Hepatocyte (in vitro differentiated cells): ENCODE results near the gene UBN2. TPM values are rescaled to one million over a fixed set of nuclear protein-coding genes. Genes with fewer than 3 reads are reported as not detected.
A peak's percentile ranks its signal among the peaks of the same experiment; 100 is the strongest.

Source experiments
- DNase-seq: peaks from one replicate; pipeline ENCODE4 v3.0.0-alpha.2; 2016; ENCODE audit warnings: low spot score
- H2AFZ ChIP-seq: fragments of 200-600 bp; sonication (generic); 2 replicates; pipeline ENCODE4 v1.6.0; 2016; ENCODE audit warnings: antibody characterized with exemption, mild to moderate bottlenecking
- H3K27ac ChIP-seq: fragments of 200-600 bp; sonication (generic); 2 replicates; pipeline ENCODE4 v1.5.1; 2016; ENCODE audit warnings: mild to moderate bottlenecking
- H3K27me3 ChIP-seq: fragments of 200-600 bp; sonication (generic); 2 replicates; pipeline ENCODE4 v1.6.1; 2016
- H3K36me3 ChIP-seq: fragments of 200-600 bp; sonication (generic); replicated peaks from 2 replicates; pipeline ENCODE4 v1.5.1; 2016; ENCODE audit warnings: low read depth; ENCODE audit not compliant: insufficient read depth
- H3K4me1 ChIP-seq: fragments of 200-600 bp; sonication (generic); 2 replicates; pipeline ENCODE4 v1.5.1; 2016; ENCODE audit warnings: mild to moderate bottlenecking, moderate library complexity; ENCODE audit not compliant: insufficient read depth
- H3K4me2 ChIP-seq: fragments of 200-600 bp; sonication (generic); 2 replicates; pipeline ENCODE4 v1.6.0; 2016
- H3K4me3 ChIP-seq: fragments of 200-600 bp; sonication (generic); 2 replicates; pipeline ENCODE4 v1.5.1; 2016; ENCODE audit warnings: mild to moderate bottlenecking
- H3K79me2 ChIP-seq: fragments of 200-600 bp; sonication (generic); 2 replicates; pipeline ENCODE4 v1.6.0; 2017; ENCODE audit warnings: mild to moderate bottlenecking
- H3K9me2 ChIP-seq: fragments of 200-600 bp; sonication (generic); replicated peaks from 2 replicates; pipeline ENCODE4 v1.6.0; 2017; ENCODE audit warnings: mild to moderate bottlenecking; ENCODE audit not compliant: insufficient read depth
- H3K9me3 ChIP-seq: fragments of 200-600 bp; sonication (generic); 2 replicates; pipeline ENCODE4 v1.5.1; 2016; ENCODE audit warnings: low read depth, mild to moderate bottlenecking
- H4K20me1 ChIP-seq: fragments of 200-600 bp; sonication (generic); 2 replicates; pipeline ENCODE4 v1.6.0; 2016; ENCODE audit warnings: mild to moderate bottlenecking; ENCODE audit not compliant: insufficient read depth, poor library complexity, severe bottlenecking
- EZH2 ChIP-seq: fragments of 200-600 bp; sonication (generic); IDR thresholded peaks from 2 replicates; pipeline ENCODE4 v1.6.1; 2016; ENCODE audit warnings: antibody characterized with exemption, mild to moderate bottlenecking, borderline replicate concordance
- EZH2phosphoT487 ChIP-seq: fragments of 200-600 bp; sonication (generic); IDR thresholded peaks from one replicate; pipeline ENCODE4 v1.6.1; 2018; ENCODE audit warnings: antibody characterized with exemption, mild to moderate bottlenecking, low read depth, moderate library complexity; ENCODE audit not compliant: unreplicated experiment, severe bottlenecking
- WGBS: methylation state at CpG from one replicate; pipeline ENCODE4 v1.1.6; 2016; ENCODE audit warnings: low lambda C conversion rate; ENCODE audit errors: missing lambda C conversion rate; 5-methylcytosine and 5-hydroxymethylcytosine counted together
- polyA plus RNA-seq: library from polyadenylated mRNA; unstranded; fragments of >200 nt; fragmentation: Nextera tagmentation; extraction: Ambion mirVana; gene quantifications from 2 replicates; pipeline ENCODE4 v1.2.1, GENCODE V29; 2016
- total RNA-seq: library from RNA; depleted of rRNA; stranded (reverse); fragments of >200 nt; gene quantifications from 2 replicates; pipeline ENCODE4 v1.2.3, GENCODE V29; 2014
- TF ChIP-seq, protein P1 (sequence below): fragments of 200-600 bp; sonication (generic); IDR thresholded peaks from 2 replicates; pipeline ENCODE4 v1.5.1; 2016; ENCODE audit warnings: antibody characterized with exemption, mild to moderate bottlenecking; ENCODE audit not compliant: poor library complexity

The UBN2 gene
- 12.6 and 12.9 TPM in 2 replicates for total RNA-seq
- 4.5 and 5.1 TPM in 2 replicates for polyA plus RNA-seq

DNA sequence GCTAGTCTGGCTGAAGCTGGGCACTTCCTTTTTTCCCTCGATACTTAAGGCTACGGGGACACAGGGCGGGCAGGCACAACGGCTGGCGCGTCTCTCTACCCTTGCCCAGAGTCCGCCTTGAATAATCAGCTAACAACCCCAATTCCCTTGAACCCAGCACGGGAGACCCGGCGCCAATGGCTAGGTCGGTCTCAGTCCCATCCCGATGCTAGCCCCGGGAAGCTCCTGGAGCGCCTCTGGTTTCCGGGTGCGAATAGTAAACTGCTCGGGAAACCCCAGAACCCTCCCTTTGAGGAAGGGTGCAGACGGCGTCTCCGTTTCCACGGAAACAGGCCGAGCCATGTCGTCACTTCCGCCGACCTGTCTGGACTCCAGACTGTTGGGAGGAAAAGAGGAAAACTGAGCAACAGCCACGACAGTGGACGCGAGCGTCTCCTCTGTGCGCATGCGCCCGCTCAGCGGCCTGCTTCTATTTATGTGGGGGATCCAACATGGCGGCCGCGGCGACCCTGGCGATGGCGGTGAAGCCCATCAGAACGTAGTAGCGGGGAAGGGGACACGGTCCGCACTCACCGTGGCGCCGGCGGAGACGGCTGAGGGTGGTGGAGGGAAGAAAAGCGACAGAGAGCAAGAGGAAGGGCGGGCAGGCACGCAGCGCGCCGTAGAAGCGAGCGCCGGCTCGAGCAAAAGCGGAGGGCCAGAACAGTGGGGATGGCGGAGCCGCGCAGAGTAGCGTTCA, at the start of gene UBN2:
UBN2 (plus strand) TSS at position 464 of the 739 bp plus-strand sequence; CDS start at position 712, 248 bp downstream.
- Histone ChIP-seq H3K9me3 (no peaks in the 10 kb centered on the region), H3K9me2 (no peaks in the 10 kb centered on the region), H3K79me2 (peaks cover 42% of the 10 kb centered on the region), H3K27ac (peak within 1 kb of the TSS; percentile 95), H3K36me3 (no peaks in the 10 kb centered on the region), H3K27me3 (no peaks in the 10 kb centered on the region), H3K4me3 (peak within 1 kb of the TSS; percentile 73), H2AFZ (peak within 1 kb of the TSS; percentile 91), H4K20me1 (peaks cover 9% of the 10 kb centered on the region), H3K4me2 (peak within 1 kb of the TSS; percentile 90), H3K4me1 (peaks cover 18% of the 10 kb centered on the region)
- DNase-seq: peak; percentile 98
- TF ChIP-seq, protein P1, sequence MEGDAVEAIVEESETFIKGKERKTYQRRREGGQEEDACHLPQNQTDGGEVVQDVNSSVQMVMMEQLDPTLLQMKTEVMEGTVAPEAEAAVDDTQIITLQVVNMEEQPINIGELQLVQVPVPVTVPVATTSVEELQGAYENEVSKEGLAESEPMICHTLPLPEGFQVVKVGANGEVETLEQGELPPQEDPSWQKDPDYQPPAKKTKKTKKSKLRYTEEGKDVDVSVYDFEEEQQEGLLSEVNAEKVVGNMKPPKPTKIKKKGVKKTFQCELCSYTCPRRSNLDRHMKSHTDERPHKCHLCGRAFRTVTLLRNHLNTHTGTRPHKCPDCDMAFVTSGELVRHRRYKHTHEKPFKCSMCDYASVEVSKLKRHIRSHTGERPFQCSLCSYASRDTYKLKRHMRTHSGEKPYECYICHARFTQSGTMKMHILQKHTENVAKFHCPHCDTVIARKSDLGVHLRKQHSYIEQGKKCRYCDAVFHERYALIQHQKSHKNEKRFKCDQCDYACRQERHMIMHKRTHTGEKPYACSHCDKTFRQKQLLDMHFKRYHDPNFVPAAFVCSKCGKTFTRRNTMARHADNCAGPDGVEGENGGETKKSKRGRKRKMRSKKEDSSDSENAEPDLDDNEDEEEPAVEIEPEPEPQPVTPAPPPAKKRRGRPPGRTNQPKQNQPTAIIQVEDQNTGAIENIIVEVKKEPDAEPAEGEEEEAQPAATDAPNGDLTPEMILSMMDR: no peak
- TF ChIP-seq EZH2phosphoT487 (no peak), EZH2 (no peak)
- WGBS: under 1% methylated on average over 59 of the region's 63 CpGs

DNA sequence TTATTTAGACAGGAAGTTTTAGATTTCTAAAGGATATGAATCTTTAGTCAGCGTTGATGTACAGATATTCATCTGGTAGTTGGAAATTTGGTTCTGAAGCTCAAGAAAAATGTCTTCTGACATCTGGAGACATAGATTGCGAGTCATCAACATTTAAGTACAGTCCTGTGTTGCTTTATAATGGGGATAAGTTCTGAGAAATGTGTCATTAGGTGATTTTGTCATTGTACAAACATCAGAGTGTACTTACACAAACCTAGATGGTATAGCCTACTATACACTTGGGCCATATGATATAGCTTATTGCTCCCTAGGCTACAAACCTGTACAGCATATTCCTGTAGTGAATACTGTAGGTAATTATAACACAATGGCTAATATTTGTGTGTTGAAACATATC, 49.6 kb upstream of the UBN2 start:
- no peaks in the 10 kb centered on the region for H3K36me3 ChIP-seq
- H4K20me1 ChIP-seq: no peaks in the 10 kb centered on the region
- H3K79me2 ChIP-seq: no peaks in the 10 kb centered on the region
- no peak overlapping the region for H3K4me2 ChIP-seq
- no peak overlapping the region for H2AFZ ChIP-seq
- WGBS: 97% methylated on average over 2 of the region's 2 CpGs
- no peak overlapping the region for H3K27ac ChIP-seq
- H3K27me3 ChIP-seq: no peaks in the 10 kb centered on the region
- H3K4me1 ChIP-seq: no peaks in the 10 kb centered on the region
- TF ChIP-seq EZH2phosphoT487 (no peak), EZH2 (no peak)
- TF ChIP-seq, protein P1: no peak
- no peak for DNase-seq
- no peak overlapping the region for H3K4me3 ChIP-seq
- H3K9me3 ChIP-seq: no peaks in the 10 kb centered on the region
- H3K9me2 ChIP-seq: no peaks in the 10 kb centered on the region

DNA sequence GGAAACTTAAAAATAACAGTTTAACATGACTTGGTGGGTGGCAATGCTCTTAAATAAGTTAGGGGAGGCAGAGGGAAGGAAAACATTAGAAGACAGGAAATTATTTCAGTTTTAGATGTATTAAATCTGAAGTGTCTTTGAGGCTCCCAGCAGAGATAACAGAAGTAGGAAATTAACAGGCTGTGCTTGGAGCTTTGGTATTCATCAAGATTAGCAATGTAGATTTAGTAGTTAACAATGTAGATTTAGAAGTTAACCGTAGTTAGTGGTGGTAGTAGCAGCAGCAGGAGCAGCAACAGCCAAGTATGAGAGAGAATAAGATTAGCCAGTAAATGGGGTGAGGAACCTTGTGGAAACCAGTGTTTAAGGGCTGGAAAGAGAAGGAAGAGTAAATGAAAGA, 48.7 kb upstream of the UBN2 start:
- Histone ChIP-seq H3K4me3 (no peak overlapping the region), H3K4me2 (no peak overlapping the region), H3K27me3 (no peaks in the 10 kb centered on the region), H3K36me3 (no peaks in the 10 kb centered on the region), H3K27ac (no peak overlapping the region), H3K79me2 (no peaks in the 10 kb centered on the region), H3K4me1 (no peaks in the 10 kb centered on the region), H4K20me1 (no peaks in the 10 kb centered on the region), H3K9me3 (no peaks in the 10 kb centered on the region), H3K9me2 (no peaks in the 10 kb centered on the region), H2AFZ (no peak overlapping the region)
- no peak for DNase-seq
- WGBS: 38% methylated on average over 1 of the region's 1 CpG
- TF ChIP-seq, protein P1: no peak
- no peak for TF ChIP-seq EZH2
- TF ChIP-seq EZH2phosphoT487: no peak
